HCT116 (cell line): ENCODE data around the gene AOPEP. TPM values are rescaled to one million over a fixed set of nuclear protein-coding genes. Genes with fewer than 3 reads are reported as not detected.

Experiments used
- ATAC-seq: fragments of 200-7000 bp; cut with Tn5 transposase; 2 replicates; pipeline ENCODE4 v1.9.1; 2020; ENCODE audit warnings: mild to moderate bottlenecking, moderate library complexity
- BruUV-seq: library from RNA; stranded (reverse); fragments of 400-500 nt; replicated peaks from 2 replicates; lab custom pipeline; 2021; lab: Mats Ljungman, UMichigan
- CTCF ChIA-PET: fragments of 300-600 bp; sonication (Branson Sonifier 250); formaldehyde crosslinking; loops from one replicate; lab custom pipeline; 2021; ENCODE audit warnings: antibody characterized with exemption; lab: Charles Lee
- POLR2A ChIA-PET: fragments of 300-600, 350-600 bp; sonication (Branson Sonifier 250); formaldehyde crosslinking; loops from one replicate; lab custom pipeline; 2021; ENCODE audit warnings: antibody characterized with exemption; lab: Charles Lee
- RAD21 ChIA-PET, 2 experiments: fragments of 300-600 bp; sonication (Branson Sonifier 250); formaldehyde crosslinking; loops; one replicate each; lab custom pipeline; 2023; ENCODE audit warnings: low total read pairs in 2 of 2; ENCODE audit not compliant: uncharacterized antibody in 2 of 2, unreplicated experiment in 2 of 2, low non-redundant PET in 1 of 2; lab: Charles Lee
- DNase-seq: peaks from one replicate; pipeline ENCODE4 v3.0.0-alpha.2; 2010; ENCODE audit warnings: low read depth, low spot score
- H2AFZ ChIP-seq: fragments of 200-600 bp; shearing (Covaris generic), sonication (generic); 2 replicates; pipeline ENCODE4 v1.6.1; 2017; ENCODE audit warnings: low read depth, mixed run types, mixed read lengths, antibody characterized with exemption, low read length; ENCODE audit not compliant: poor library complexity, severe bottlenecking
- H3K27ac ChIP-seq: 2 replicates; pipeline ENCODE4 v1.5.1; 2012; ENCODE audit warnings: low read depth, low read length
- H3K27me3 ChIP-seq: fragments of 200-600 bp; sonication (generic); 2 replicates; pipeline ENCODE4 v1.6.1; 2016; ENCODE audit warnings: mixed run types, low read length, mixed read lengths; ENCODE audit not compliant: insufficient read depth
- H3K36me3 ChIP-seq, 2 experiments: fragments of 200-500 bp in 1 of 2; fragments of 200-600 bp in 1 of 2; sonication (Bioruptor generic) in 1 of 2; sonication (generic) in 1 of 2; 2 replicates each; pipeline versions ENCODE4 v1.5.1 to v1.6.1; 2014 to 2016; ENCODE audit warnings: low read length in 2 of 2, inconsistent platforms in 1 of 2, mixed read lengths in 1 of 2, mixed run types in 1 of 2; ENCODE audit not compliant: insufficient read depth in 2 of 2, control insufficient read depth in 1 of 2
- H3K4me1 ChIP-seq, 2 experiments: fragments of 200-600 bp in 1 of 2; sonication (generic) in 1 of 2; 2 replicates each; pipeline versions ENCODE4 v1.5.1 to v1.6.1; 2012 to 2017; ENCODE audit warnings: low read length in 2 of 2, inconsistent platforms in 1 of 2, mild to moderate bottlenecking in 1 of 2, mixed read lengths in 1 of 2, mixed run types in 1 of 2, moderate library complexity in 1 of 2; ENCODE audit not compliant: insufficient read depth in 2 of 2, control insufficient read depth in 1 of 2
- H3K4me2 ChIP-seq: fragments of 200-600 bp; sonication (generic); 2 replicates; pipeline ENCODE4 v1.6.1; 2017; ENCODE audit warnings: mixed run types, low read length, mixed read lengths
- H3K4me3 ChIP-seq, 2 experiments: fragments of 200-600 bp in 1 of 2; sonication (generic) in 1 of 2; replicated peaks in 1 of 2; 2 replicates each; pipeline ENCODE4 v1.5.1; 2011 to 2016; ENCODE audit warnings: low read length in 2 of 2, control low read depth in 1 of 2, low read depth in 1 of 2, mild to moderate bottlenecking in 1 of 2, mixed read lengths in 1 of 2, mixed run types in 1 of 2
- H3K79me2 ChIP-seq: fragments of 200-600 bp; sonication (generic); 2 replicates; pipeline ENCODE4 v1.6.1; 2017; ENCODE audit warnings: mild to moderate bottlenecking, mixed run types, low read length, moderate library complexity, mixed read lengths; ENCODE audit not compliant: insufficient read depth
- H3K9ac ChIP-seq: fragments of 200-600 bp; sonication (generic); 2 replicates; pipeline ENCODE4 v1.6.1; 2016; ENCODE audit warnings: low read length, mixed read lengths
- H3K9me2 ChIP-seq: fragments of 200-600 bp; sonication (generic), shearing (Covaris generic); 2 replicates; pipeline ENCODE4 v1.6.1; 2017; ENCODE audit warnings: mixed run types, mild to moderate bottlenecking, moderate library complexity; ENCODE audit not compliant: insufficient read depth
- H3K9me3 ChIP-seq, 2 experiments: fragments of 200-500 bp in 1 of 2; fragments of 200-600 bp in 1 of 2; sonication (Bioruptor generic) in 1 of 2; sonication (generic) in 1 of 2; 2 replicates each; pipeline ENCODE4 v1.6.1; 2014 to 2017; ENCODE audit warnings: low read length in 2 of 2, mixed read lengths in 2 of 2, inconsistent platforms in 1 of 2, low read depth in 1 of 2, mild to moderate bottlenecking in 1 of 2, mixed run types in 1 of 2, moderate library complexity in 1 of 2; ENCODE audit not compliant: control insufficient read depth in 1 of 2, insufficient read depth in 1 of 2
- H4K20me1 ChIP-seq: fragments of 200-600 bp; sonication (generic), shearing (Covaris generic); 2 replicates; pipeline ENCODE4 v1.6.1; 2017; ENCODE audit warnings: mixed run types, mild to moderate bottlenecking, moderate library complexity; ENCODE audit not compliant: insufficient read depth
- CBX3 ChIP-seq: IDR thresholded peaks from 2 replicates; pipeline ENCODE4 v1.6.1; 2012; ENCODE audit warnings: low read depth
- EZH2phosphoT487 ChIP-seq: fragments of 200-600 bp; IDR thresholded peaks from 2 replicates; pipeline ENCODE4 v1.6.1; 2018; ENCODE audit warnings: antibody characterized with exemption, borderline replicate concordance
- JUND ChIP-seq: IDR thresholded peaks from 2 replicates; pipeline ENCODE4 v1.6.1; 2012
- RAD21 ChIP-seq: IDR thresholded peaks from 2 replicates; pipeline ENCODE4 v1.6.1; 2012; ENCODE audit warnings: low read depth, mild to moderate bottlenecking
- REST ChIP-seq: IDR thresholded peaks from 2 replicates; pipeline ENCODE4 v1.6.1; 2012; ENCODE audit warnings: low read depth
- SIN3A ChIP-seq: IDR thresholded peaks from 2 replicates; pipeline ENCODE4 v1.6.1; 2012; ENCODE audit warnings: low read depth
- ZFX ChIP-seq: fragments of 450-650 bp; IDR thresholded peaks from 2 replicates; pipeline ENCODE4 v1.6.1; 2017
- ZNF274 ChIP-seq: fragments of 200-500 bp; sonication (Bioruptor generic); IDR thresholded peaks from 2 replicates; pipeline ENCODE4 v1.6.1; 2014; ENCODE audit warnings: mild to moderate bottlenecking, low read depth, low read length, inconsistent platforms
- intact Hi-C: fragments of 100-400 bp; cut with micrococcal nuclease; formaldehyde crosslinking; loops from 2 replicates; pipeline ENCODE4 v1.10.0; 2022
- total RNA-seq: library from RNA; stranded (reverse); gene quantifications from one replicate; pipeline ENCODE4 v1.2.1, GENCODE V29; 2021; ENCODE audit not compliant: unreplicated experiment
- TF ChIP-seq, protein P1 (sequence below), 3 experiments: fragments of 200-600 bp in 1 of 3; sonication (generic) in 1 of 3; IDR thresholded peaks in 2 of 3; conservative IDR thresholded peaks in 1 of 3; 2 replicates each; pipeline ENCODE4 v1.5.1; 2012 to 2017; ENCODE audit warnings: low read depth in 2 of 3, low read length in 2 of 3, antibody characterized with exemption in 1 of 3, borderline replicate concordance in 1 of 3, control low read depth in 1 of 3, mild to moderate bottlenecking in 1 of 3, mixed read lengths in 1 of 3, mixed run types in 1 of 3, moderate library complexity in 1 of 3; ENCODE audit not compliant: insufficient read depth in 1 of 3
- TF ChIP-seq, protein P2 (sequence below): IDR thresholded peaks from 2 replicates; pipeline ENCODE4 v1.6.1; 2012

AOPEP gene
- total RNA-seq, 1 experiment from 2014 or later = 15.1 TPM

DNA sequence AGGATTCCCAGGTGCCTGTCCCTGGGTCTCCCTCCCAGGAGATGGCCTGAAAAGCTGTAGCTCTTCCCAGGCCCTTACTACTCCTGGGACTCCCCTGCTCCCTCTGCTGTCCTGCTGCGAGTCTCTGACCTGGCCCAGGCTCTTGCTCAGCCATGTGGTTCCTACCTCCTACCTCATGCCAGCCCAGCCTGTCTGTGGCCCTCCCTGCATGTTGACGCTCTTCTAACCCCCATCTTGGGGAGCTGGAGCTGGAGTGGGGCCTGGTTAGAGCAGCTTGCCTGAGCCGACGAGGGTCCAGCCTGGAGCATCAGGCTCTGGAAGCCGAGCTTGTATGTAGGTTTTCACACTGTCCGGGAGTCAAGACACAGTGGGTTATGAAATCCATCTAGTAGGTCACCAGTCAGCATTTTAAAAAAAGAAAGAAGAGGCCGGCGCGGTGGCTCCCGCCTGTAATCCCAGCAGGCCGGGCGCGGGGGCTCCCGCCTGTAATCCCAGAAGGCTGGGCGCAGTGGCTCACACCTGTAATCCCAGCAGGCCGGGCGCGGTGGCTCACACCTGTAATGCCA is 346.6 kb downstream of the AOPEP start:
- ATAC-seq = peak; percentile 93
- RAD21 ChIA-PET = interaction anchor here in 1 of 2 experiments (0.6 kb wide), 1 partner anchor 153 kb away, joined by 3 read pairs; no protein-coding TSS in a partner anchor
- no TSS peak for BruUV-seq
- H3K27ac ChIP-seq = no peak overlapping the region
- TF ChIP-seq, protein P1, sequence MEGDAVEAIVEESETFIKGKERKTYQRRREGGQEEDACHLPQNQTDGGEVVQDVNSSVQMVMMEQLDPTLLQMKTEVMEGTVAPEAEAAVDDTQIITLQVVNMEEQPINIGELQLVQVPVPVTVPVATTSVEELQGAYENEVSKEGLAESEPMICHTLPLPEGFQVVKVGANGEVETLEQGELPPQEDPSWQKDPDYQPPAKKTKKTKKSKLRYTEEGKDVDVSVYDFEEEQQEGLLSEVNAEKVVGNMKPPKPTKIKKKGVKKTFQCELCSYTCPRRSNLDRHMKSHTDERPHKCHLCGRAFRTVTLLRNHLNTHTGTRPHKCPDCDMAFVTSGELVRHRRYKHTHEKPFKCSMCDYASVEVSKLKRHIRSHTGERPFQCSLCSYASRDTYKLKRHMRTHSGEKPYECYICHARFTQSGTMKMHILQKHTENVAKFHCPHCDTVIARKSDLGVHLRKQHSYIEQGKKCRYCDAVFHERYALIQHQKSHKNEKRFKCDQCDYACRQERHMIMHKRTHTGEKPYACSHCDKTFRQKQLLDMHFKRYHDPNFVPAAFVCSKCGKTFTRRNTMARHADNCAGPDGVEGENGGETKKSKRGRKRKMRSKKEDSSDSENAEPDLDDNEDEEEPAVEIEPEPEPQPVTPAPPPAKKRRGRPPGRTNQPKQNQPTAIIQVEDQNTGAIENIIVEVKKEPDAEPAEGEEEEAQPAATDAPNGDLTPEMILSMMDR (IDR thresholded peaks at IDR 0.05 in 2 of 3, conservative IDR thresholded peaks at IDR 0.05 in 1 of 3; ENCODE audit: borderline replicate concordance in 1 of 3, insufficient read depth in 1 of 3, low read depth in 2 of 3, low read length in 2 of 3) = peak; percentile 33 to 41 (median 37); a peak in 4 of 6 replicates
- TF ChIP-seq RAD21 = peak; percentile 60
- TF ChIP-seq, protein P2, sequence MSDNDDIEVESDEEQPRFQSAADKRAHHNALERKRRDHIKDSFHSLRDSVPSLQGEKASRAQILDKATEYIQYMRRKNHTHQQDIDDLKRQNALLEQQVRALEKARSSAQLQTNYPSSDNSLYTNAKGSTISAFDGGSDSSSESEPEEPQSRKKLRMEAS = no peak
- TF ChIP-seq, all 23 proteins: peak for 2
- Histone ChIP-seq H3K4me3 (no peak overlapping the region), H3K27me3 (no peaks in the 10 kb centered on the region), H2AFZ (no peak overlapping the region), H3K4me1 (no peaks in the 10 kb centered on the region), H3K4me2 (no peak overlapping the region), H3K9ac (no peak overlapping the region), H3K36me3 (no peaks in the 10 kb centered on the region), H3K79me2 (0 out of 2 replicates have a peak, but pooled peaks cover 4% of the 10 kb centered on the region), H3K9me3 (no peaks in the 10 kb centered on the region), H3K9me2 (no peaks in the 10 kb centered on the region), H4K20me1 (0 out of 2 replicates have a peak, but pooled peaks cover 4% of the 10 kb centered on the region)
- intact Hi-C loops = loop anchor here (2.0 kb wide), 1 partner anchor 290 kb away; no protein-coding TSS in a partner anchor
- ChIA-PET CTCF (interaction anchor here (0.6 to 1.7 kb wide), 6 partner anchors 15 to 404 kb away, joined by 3 to 6 read pairs (median 4); no protein-coding TSS in a partner anchor), POLR2A (no interaction called here)
- no peak for DNase-seq

GRCh38 chr9:95073918-95074317 is 347.4 kb downstream of the AOPEP start:
- ChIA-PET CTCF (no interaction called here), POLR2A (no interaction called here)
- H3K36me3 ChIP-seq = no peaks in the 10 kb centered on the region

More at GRCh38 chr9:95073918-95074317, 347.4 kb downstream of the AOPEP start:
- Histone ChIP-seq H3K4me3 (no peak overlapping the region), H2AFZ (no peak overlapping the region), H4K20me1 (0 out of 2 replicates have a peak, but pooled peaks cover 4% of the 10 kb centered on the region), H3K9me3 (no peaks in the 10 kb centered on the region), H3K9ac (no peak overlapping the region), H3K9me2 (no peaks in the 10 kb centered on the region), H3K27me3 (no peaks in the 10 kb centered on the region), H3K4me2 (no peak overlapping the region), H3K79me2 (0 out of 2 replicates have a peak, but pooled peaks cover 4% of the 10 kb centered on the region), H3K4me1 (peaks cover 0 to 5% of the 10 kb centered on the region in 2 experiments; a peak in 2 of 4 replicates), H3K27ac (no peak overlapping the region)
- no peak for TF ChIP-seq CBX3
- TF ChIP-seq REST = no peak
- TF ChIP-seq JUND = no peak
- no peak for TF ChIP-seq EZH2phosphoT487
- no peak for TF ChIP-seq ZFX
- no peak for TF ChIP-seq ZNF274
- no peak for TF ChIP-seq SIN3A
- no peak for ATAC-seq
- intact Hi-C loops = loop anchor here (2.0 kb wide), 1 partner anchor 291 kb away; no protein-coding TSS in a partner anchor
- no peak for DNase-seq
- RAD21 ChIA-PET = no interaction called here
- no TSS peak for BruUV-seq
